HepG2 (cell line): ENCODE data around the gene TTC28. TPM values are rescaled to one million over a fixed set of nuclear protein-coding genes. Genes with fewer than 3 reads are reported as not detected.

Experiments used
- ATAC-seq: fragments of 200-7000 bp; cut with Tn5 transposase; 3 replicates; pipeline ENCODE4 v1.9.1; 2020; ENCODE audit warnings: mild to moderate bottlenecking, moderate library complexity
- BruUV-seq: library from RNA; stranded (reverse); fragments of 400-500 nt; replicated peaks from 2 replicates; lab custom pipeline; 2021; lab: Mats Ljungman, UMichigan
- CTCF ChIA-PET: fragments of 300-600 bp; formaldehyde crosslinking; extraction: SDS; loops from one replicate; lab custom pipeline; 2021; ENCODE audit warnings: low total read pairs, inconsistent platforms, low intra/inter-chr PET ratio; lab: Yijun Ruan, JAX
- POLR2A ChIA-PET: fragments of 350-600 bp; sonication (Branson Sonifier 250); formaldehyde crosslinking; loops from one replicate; lab custom pipeline; 2020; ENCODE audit warnings: antibody characterized with exemption, inconsistent platforms; lab: Yijun Ruan, JAX
- DNase-seq: peaks from one replicate; pipeline ENCODE4 v3.0.0-alpha.2; 2015; ENCODE audit warnings: low spot score
- FAIRE-seq: peaks from 3 replicates; lab custom pipeline; 2011; peaks lifted over from hg19 to GRCh38; lab: Jason Lieb, UNC
- H2AFZ ChIP-seq: one replicate; pipeline ENCODE4 v1.6.1; 2011; ENCODE audit warnings: low read length, inconsistent platforms
- H3K27ac ChIP-seq: fragments of 300-600 bp; 3 replicates; pipeline ENCODE4 v1.8.0; 2011; ENCODE audit warnings: mixed run types, mild to moderate bottlenecking, mixed read lengths, low read length, inconsistent platforms; ENCODE audit not compliant: insufficient read depth; ENCODE audit errors: extremely low read length
- H3K27me3 ChIP-seq, 2 experiments: fragments of 200-600 bp in 1 of 2; 2 replicates in 1 of 2; 3 replicates in 1 of 2; pipeline versions ENCODE4 v1.6.0 to v1.8.0; 2011; ENCODE audit warnings: low read length in 2 of 2, mild to moderate bottlenecking in 2 of 2, moderate library complexity in 2 of 2, inconsistent platforms in 1 of 2; ENCODE audit not compliant: insufficient read depth in 2 of 2, control insufficient read depth in 1 of 2
- H3K36me3 ChIP-seq, 2 experiments: fragments of 200-600 bp in 1 of 2; replicated peaks in 1 of 2; 2 replicates in 1 of 2; 3 replicates in 1 of 2; pipeline versions ENCODE4 v1.5.1 to v1.8.0; 2011; ENCODE audit warnings: low read length in 2 of 2, inconsistent platforms in 1 of 2; ENCODE audit not compliant: insufficient read depth in 2 of 2, control insufficient read depth in 1 of 2
- H3K4me1 ChIP-seq: 2 replicates; pipeline ENCODE4 v1.5.1; 2012; ENCODE audit warnings: low read length, inconsistent platforms; ENCODE audit not compliant: insufficient read depth
- H3K4me2 ChIP-seq: 2 replicates; pipeline ENCODE4 v1.6.0; 2011; ENCODE audit warnings: low read depth, low read length, inconsistent platforms
- H3K4me3 ChIP-seq, 3 experiments: fragments of 200-600 bp in 1 of 3; sonication (generic), shearing (Covaris generic) in 1 of 3; replicated peaks in 1 of 3; 2 replicates each; pipeline ENCODE4 v1.5.1; 2011 to 2016; ENCODE audit warnings: low read length in 3 of 3, inconsistent platforms in 2 of 3, low read depth in 2 of 3, mild to moderate bottlenecking in 2 of 3, control low read depth in 1 of 3, mixed read lengths in 1 of 3; ENCODE audit not compliant: insufficient read depth in 1 of 3
- H3K79me2 ChIP-seq: one replicate; pipeline ENCODE4 v1.6.1; 2011; ENCODE audit warnings: low read length, inconsistent platforms; ENCODE audit not compliant: insufficient read depth
- H3K9ac ChIP-seq: 2 replicates; pipeline ENCODE4 v1.6.0; 2011; ENCODE audit warnings: mild to moderate bottlenecking, low read depth, low read length, inconsistent platforms; ENCODE audit not compliant: insufficient read depth
- H3K9me3 ChIP-seq: 2 replicates; pipeline ENCODE4 v1.5.1; 2012; ENCODE audit warnings: mild to moderate bottlenecking, low read length
- H4K20me1 ChIP-seq: 2 replicates; pipeline ENCODE4 v1.6.0; 2011; ENCODE audit warnings: inconsistent platforms, mild to moderate bottlenecking, low read length, moderate library complexity; ENCODE audit not compliant: insufficient read depth
- KDM3A ChIP-seq: IDR thresholded peaks from 2 replicates; pipeline ENCODE4 v1.6.1; 2018; ENCODE audit warnings: low read depth, missing compliant biosample characterization
- MAFF ChIP-seq: IDR thresholded peaks from 2 replicates; pipeline ENCODE4 v1.6.1; 2011; ENCODE audit warnings: low read depth, low read length, improper control_type of control experiment
- MAFG ChIP-seq: sonication (generic); formaldehyde crosslinking; IDR thresholded peaks from 2 replicates; pipeline ENCODE4 v1.5.1; 2020; ENCODE audit warnings: mild to moderate bottlenecking, missing genetic modification reagents
- MAFK ChIP-seq, 2 experiments: IDR thresholded peaks in 1 of 2; conservative IDR thresholded peaks in 1 of 2; 2 replicates each; pipeline ENCODE4 v1.6.1; 2011; ENCODE audit warnings: improper control_type of control experiment in 2 of 2, low read length in 2 of 2
- MYC ChIP-seq: sonication (generic); formaldehyde crosslinking; IDR thresholded peaks from 2 replicates; pipeline ENCODE4 v1.9.0; 2021; ENCODE audit warnings: missing genetic modification reagents, borderline replicate concordance
- ZFP36L2 ChIP-seq: sonication (generic); formaldehyde crosslinking; IDR thresholded peaks from 2 replicates; pipeline ENCODE4 v1.4.0; 2020; ENCODE audit warnings: missing genetic modification reagents
- ZNF749 ChIP-seq: sonication (generic); formaldehyde crosslinking; IDR thresholded peaks from 2 replicates; pipeline ENCODE4 v1.8.0; 2022; ENCODE audit warnings: mild to moderate bottlenecking, missing genetic modification reagents, moderate library complexity, borderline replicate concordance
- ZSCAN9 ChIP-seq: IDR thresholded peaks from 2 replicates; pipeline ENCODE4 v1.6.1; 2016; ENCODE audit warnings: borderline replicate concordance
- WGBS: methylation state at CpG from one replicate; pipeline ENCODE4 v1.1.6; 2017; ENCODE audit warnings: low lambda C conversion rate; 5-methylcytosine and 5-hydroxymethylcytosine counted together
- in situ Hi-C: cut with HindIII; loops from 2 replicates; pipeline ENCODE4 v1.10.0; 2017; ENCODE audit warnings: low pct_unique_long_range_greater_than_20kb; ENCODE audit not compliant: extremely low pct_ligation_motif_present
- intact Hi-C: fragments of 100-400 bp; cut with micrococcal nuclease; formaldehyde crosslinking; loops from one replicate; pipeline ENCODE4 v1.10.0; 2022; ENCODE audit not compliant: unreplicated experiment
- polyA plus RNA-seq, 8 experiments: library from polyadenylated mRNA; depleted of rRNA in 3 of 8; stranded (reverse) in 7 of 8; unstranded in 1 of 8; fragments of >200 nt; fragmentation: Illumina TruSeq in 4 of 8; extraction: Trizol in 4 of 8; gene quantifications; 2 replicates each; pipeline versions ENCODE4 v1.2.1 to v1.2.3, GENCODE V29; 2011 to 2016; ENCODE audit warnings: low read depth in 4 of 8, missing spikeins in 1 of 8, mixed read lengths in 1 of 8; ENCODE audit not compliant: insufficient read depth in 1 of 8
- total RNA-seq, 5 experiments: library from RNA; depleted of rRNA; stranded (reverse); fragments of >200 nt; fragmentation: Illumina TruSeq; extraction: Trizol; gene quantifications; 2 replicates each; pipeline ENCODE4 v1.2.3, GENCODE V29; 2016; ENCODE audit warnings: low read depth in 1 of 5
- TF ChIP-seq, protein P1 (sequence below), 2 experiments: sonication (generic) in 1 of 2; formaldehyde crosslinking in 1 of 2; IDR thresholded peaks; 2 replicates each; pipeline versions ENCODE4 v1.5.1 to v1.6.1; 2011 to 2020; ENCODE audit warnings: borderline replicate concordance in 1 of 2, low read depth in 1 of 2, low read length in 1 of 2, mild to moderate bottlenecking in 1 of 2, missing genetic modification reagents in 1 of 2, moderate library complexity in 1 of 2
- TF ChIP-seq, protein P2 (sequence below): sonication (generic); formaldehyde crosslinking; IDR thresholded peaks from 2 replicates; pipeline ENCODE4 v1.4.0; 2020; ENCODE audit warnings: missing genetic modification reagents, borderline replicate concordance

The TTC28 gene
- total and polyA plus RNA-seq, 2 of the 13 experiments (the other 11 are each of a cell fraction or from before 2014, with no cell fraction given) = 4.2 to 13.1 TPM

- Histone ChIP-seq H3K36me3 (no peaks in the 10 kb centered on the region; a peak in 1 of 5 replicates), H3K9ac (no peak overlapping the region), H3K27ac (no peak overlapping the region), H3K27me3 (no peaks in the 10 kb centered on the region), H4K20me1 (no peaks in the 10 kb centered on the region; the same call in 1 of the 2 replicates), H3K4me3 (no peak overlapping the region), H3K4me1 (peaks cover 12% of the 10 kb centered on the region), H3K79me2 (no peaks in the 10 kb centered on the region), H3K4me2 (no peak overlapping the region), H3K9me3 (no peaks in the 10 kb centered on the region), H2AFZ (no peak overlapping the region)
- FAIRE-seq (no peak), DNase-seq (no peak), ATAC-seq (no peak)
- 95% methylated on average over 3 of the region's 5 CpGs for WGBS
- CTCF ChIA-PET = no interaction called here
- in situ Hi-C loops (no loop called here), intact Hi-C loops (no loop called here)
- POLR2A ChIA-PET = no interaction called here
- TF ChIP-seq MAFF (peak; percentile 89), ZSCAN9 (no peak), MAFK (conservative IDR thresholded peaks at IDR 0.05 in 1 of 2, IDR thresholded peaks at IDR 0.05 in 1 of 2; ENCODE audit: low read length in 2 of 2) (peak; percentile 86 to 91)
- no TSS peak for BruUV-seq
Measured at GRCh38 chr22:28146401-28147314, 533.0 kb downstream of the TTC28 start.

- no TSS peak for BruUV-seq
- ChIA-PET CTCF (no interaction called here), POLR2A (no interaction called here)
- no peak overlapping the region for H3K27ac ChIP-seq
- no peak overlapping the region for H3K9ac ChIP-seq
- H3K79me2 ChIP-seq = no peaks in the 10 kb centered on the region
- H3K4me3 ChIP-seq = no peak overlapping the region
- H3K4me2 ChIP-seq = no peak overlapping the region
- no peak overlapping the region for H2AFZ ChIP-seq
- H4K20me1 ChIP-seq = no peaks in the 10 kb centered on the region
- 83% methylated on average over 3 of the region's 3 CpGs for WGBS
- FAIRE-seq (no peak), ATAC-seq (no peak), DNase-seq (no peak)
- intact Hi-C loops (no loop called here), in situ Hi-C loops (no loop called here)
- no peaks in the 10 kb centered on the region for H3K9me3 ChIP-seq
- H3K36me3 ChIP-seq = no peaks in the 10 kb centered on the region
- no peaks in the 10 kb centered on the region for H3K27me3 ChIP-seq
- H3K4me1 ChIP-seq = no peaks in the 10 kb centered on the region
- no peak for TF ChIP-seq ZFP36L2 (CRISPR knock-in tag)
- TF ChIP-seq ZNF749 (CRISPR knock-in tag) = no peak
- TF ChIP-seq, protein P1, sequence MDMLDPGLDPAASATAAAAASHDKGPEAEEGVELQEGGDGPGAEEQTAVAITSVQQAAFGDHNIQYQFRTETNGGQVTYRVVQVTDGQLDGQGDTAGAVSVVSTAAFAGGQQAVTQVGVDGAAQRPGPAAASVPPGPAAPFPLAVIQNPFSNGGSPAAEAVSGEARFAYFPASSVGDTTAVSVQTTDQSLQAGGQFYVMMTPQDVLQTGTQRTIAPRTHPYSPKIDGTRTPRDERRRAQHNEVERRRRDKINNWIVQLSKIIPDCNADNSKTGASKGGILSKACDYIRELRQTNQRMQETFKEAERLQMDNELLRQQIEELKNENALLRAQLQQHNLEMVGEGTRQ (IDR thresholded peaks at IDR 0.05; ENCODE audit: low read depth, low read length) = no peak
- TF ChIP-seq, protein P1 (CRISPR knock-in tag; IDR thresholded peaks at IDR 0.05; ENCODE audit: borderline replicate concordance) = no peak
- TF ChIP-seq MAFG = no peak
- TF ChIP-seq MYC (CRISPR knock-in tag) = no peak
- TF ChIP-seq KDM3A (CRISPR knock-in tag) = no peak
- TF ChIP-seq, protein P2, sequence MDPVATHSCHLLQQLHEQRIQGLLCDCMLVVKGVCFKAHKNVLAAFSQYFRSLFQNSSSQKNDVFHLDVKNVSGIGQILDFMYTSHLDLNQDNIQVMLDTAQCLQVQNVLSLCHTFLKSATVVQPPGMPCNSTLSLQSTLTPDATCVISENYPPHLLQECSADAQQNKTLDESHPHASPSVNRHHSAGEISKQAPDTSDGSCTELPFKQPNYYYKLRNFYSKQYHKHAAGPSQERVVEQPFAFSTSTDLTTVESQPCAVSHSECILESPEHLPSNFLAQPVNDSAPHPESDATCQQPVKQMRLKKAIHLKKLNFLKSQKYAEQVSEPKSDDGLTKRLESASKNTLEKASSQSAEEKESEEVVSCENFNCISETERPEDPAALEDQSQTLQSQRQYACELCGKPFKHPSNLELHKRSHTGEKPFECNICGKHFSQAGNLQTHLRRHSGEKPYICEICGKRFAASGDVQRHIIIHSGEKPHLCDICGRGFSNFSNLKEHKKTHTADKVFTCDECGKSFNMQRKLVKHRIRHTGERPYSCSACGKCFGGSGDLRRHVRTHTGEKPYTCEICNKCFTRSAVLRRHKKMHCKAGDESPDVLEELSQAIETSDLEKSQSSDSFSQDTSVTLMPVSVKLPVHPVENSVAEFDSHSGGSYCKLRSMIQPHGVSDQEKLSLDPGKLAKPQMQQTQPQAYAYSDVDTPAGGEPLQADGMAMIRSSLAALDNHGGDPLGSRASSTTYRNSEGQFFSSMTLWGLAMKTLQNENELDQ (CRISPR knock-in tag) = no peak
Measured at GRCh38 chr22:28143961-28144745, 535.5 kb downstream of the TTC28 start.
